ENCODE results near the gene CES4A. TPM values are rescaled to one million over a fixed set of nuclear protein-coding genes. Genes with fewer than 3 reads are reported as not detected.

The CES4A gene
- total and polyA plus RNA-seq, 9 of the 15 experiments (the other 6 are each of a cell fraction or from before 2014, with no cell fraction given): 0.09 to 0.13 (median 0.11) TPM; not detected in 6

- Histone ChIP-seq H3K9me1 (ENCODE audit: control insufficient read depth, insufficient read depth, low read length) (no peaks in the 10 kb centered on the region), H3K79me2 (ENCODE audit: control insufficient read depth, insufficient read depth, low read length) (no peaks in the 10 kb centered on the region), H3K9me3 (replicated peaks; ENCODE audit: control insufficient read depth, insufficient read depth, low read depth, low read length) (no peaks in the 10 kb centered on the region), H3K27ac (ENCODE audit: extremely low read depth, low read depth, low read length) (no peak overlapping the region), H3K4me3 (no peak overlapping the region), H3K9ac (ENCODE audit: insufficient read depth in 1 of 2, low read depth in 2 of 2, low read length in 2 of 2) (0 out of 4 replicates have a peak overlapping the region, but pooled peaks of 1 of the 2 experiments have one; percentile 6), H3K4me1 (replicated peaks in 1 of 2; ENCODE audit: control insufficient read depth in 2 of 2, insufficient read depth in 2 of 2, low read length in 2 of 2) (peaks cover 0 to 16% of the 10 kb centered on the region in 2 experiments; a peak in 3 of 5 replicates), H3K36me3 (ENCODE audit: control insufficient read depth, insufficient read depth, low read length) (no peaks in the 10 kb centered on the region), H3K4me2 (ENCODE audit: insufficient read depth, low read length) (no peak overlapping the region), H2AFZ (ENCODE audit: low read depth, low read length) (no peak overlapping the region), H3K27me3 (ENCODE audit: control insufficient read depth in 2 of 2, insufficient read depth in 2 of 2, low read length in 2 of 2) (peaks cover 4 to 44% of the 10 kb centered on the region in 2 experiments; a peak in 4 of 5 replicates), H4K20me1 (replicated peaks; ENCODE audit: control insufficient read depth, insufficient read depth, low read length) (no peaks in the 10 kb centered on the region; the same call in 1 of the 2 replicates)
- POLR2A ChIA-PET: interaction anchor here (1.0 to 1.2 kb wide), 2 partner anchors 10 to 11 kb away, joined by 3 read pairs; no protein-coding TSS in a partner anchor
- 23% methylated on average over 3 of the region's 3 CpGs for WGBS (ENCODE audit: insufficient coverage, low coverage, missing lambda C conversion rate)
- no TSS peak for BruUV-seq (replicated peaks)
- FAIRE-seq (no peak), DNase-seq (ENCODE audit: extremely low read depth in 1 of 4, low spot score in 3 of 4) (no peak), ATAC-seq (no peak)
- intact Hi-C loops (cut with micrococcal nuclease): no loop called here
- TF ChIP-seq MECOM (CRISPR knock-in tag; IDR thresholded peaks at IDR 0.05) (no peak), RNF2 (IDR thresholded peaks at IDR 0.05) (no peak), KLF1 (tag; IDR thresholded peaks at IDR 0.05) (no peak), TAF15 (IDR thresholded peaks at IDR 0.05; ENCODE audit: low read depth, low read length) (no peak), POLR3G (IDR thresholded peaks at IDR 0.05; ENCODE audit: extremely low read depth, insufficient read length, insufficient replicate concordance) (no peak), ZNF76 (CRISPR knock-in tag; IDR thresholded peaks at IDR 0.05; ENCODE audit: borderline replicate concordance) (no peak)
- TF ChIP-seq, protein P1, sequence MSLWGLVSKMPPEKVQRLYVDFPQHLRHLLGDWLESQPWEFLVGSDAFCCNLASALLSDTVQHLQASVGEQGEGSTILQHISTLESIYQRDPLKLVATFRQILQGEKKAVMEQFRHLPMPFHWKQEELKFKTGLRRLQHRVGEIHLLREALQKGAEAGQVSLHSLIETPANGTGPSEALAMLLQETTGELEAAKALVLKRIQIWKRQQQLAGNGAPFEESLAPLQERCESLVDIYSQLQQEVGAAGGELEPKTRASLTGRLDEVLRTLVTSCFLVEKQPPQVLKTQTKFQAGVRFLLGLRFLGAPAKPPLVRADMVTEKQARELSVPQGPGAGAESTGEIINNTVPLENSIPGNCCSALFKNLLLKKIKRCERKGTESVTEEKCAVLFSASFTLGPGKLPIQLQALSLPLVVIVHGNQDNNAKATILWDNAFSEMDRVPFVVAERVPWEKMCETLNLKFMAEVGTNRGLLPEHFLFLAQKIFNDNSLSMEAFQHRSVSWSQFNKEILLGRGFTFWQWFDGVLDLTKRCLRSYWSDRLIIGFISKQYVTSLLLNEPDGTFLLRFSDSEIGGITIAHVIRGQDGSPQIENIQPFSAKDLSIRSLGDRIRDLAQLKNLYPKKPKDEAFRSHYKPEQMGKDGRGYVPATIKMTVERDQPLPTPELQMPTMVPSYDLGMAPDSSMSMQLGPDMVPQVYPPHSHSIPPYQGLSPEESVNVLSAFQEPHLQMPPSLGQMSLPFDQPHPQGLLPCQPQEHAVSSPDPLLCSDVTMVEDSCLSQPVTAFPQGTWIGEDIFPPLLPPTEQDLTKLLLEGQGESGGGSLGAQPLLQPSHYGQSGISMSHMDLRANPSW (CRISPR knock-in tag; IDR thresholded peaks at IDR 0.05): no peak
- CTCF ChIA-PET (ENCODE audit: low intra/inter-chr PET ratio): interaction anchor here (0.6 kb wide), 1 partner anchor 110 kb away, joined by 3 read pairs; no protein-coding TSS in a partner anchor
- in situ Hi-C loops (cut with MboI): no loop called here
Observed at GRCh38 chr16:67001726-67002125, 13.3 kb downstream of the CES4A start.

Measured in K562 (cell line).